AG04449 (cell line): Measurements from ENCODE around the gene SANBR.
A peak's percentile ranks its signal among the peaks of the same experiment; 100 is the strongest.
"Not testable (repeated sequence)": the region's sequence is repeated elsewhere in the genome, so short reads cannot be mapped to it uniquely, and the experiment has no call there.

Experiments
- CTCF ChIA-PET: fragments of 350-600 bp; formaldehyde crosslinking; extraction: SDS; loops from one replicate; lab custom pipeline; 2021; ENCODE audit warnings: antibody characterized with exemption; lab: Yijun Ruan, JAX
- POLR2A ChIA-PET: fragments of 400-600, 350-600 bp; formaldehyde crosslinking; extraction: SDS; loops from one replicate; lab custom pipeline; 2020; ENCODE audit warnings: antibody characterized with exemption, inconsistent platforms; lab: Yijun Ruan, JAX
- DNase-seq: peaks from one replicate; pipeline ENCODE4 v3.0.0-alpha.2; 2010; ENCODE audit warnings: low read depth, low spot score
- H3K4me3 ChIP-seq: 2 replicates; pipeline ENCODE4 v1.5.1; 2011; ENCODE audit warnings: low read depth, mild to moderate bottlenecking, control low read depth, low read length
- CTCF ChIP-seq: IDR thresholded peaks from one replicate; pipeline ENCODE4 v1.5.1; 2011; ENCODE audit warnings: mild to moderate bottlenecking, moderate library complexity, low read length, control low read depth, inconsistent platforms; ENCODE audit not compliant: insufficient read depth; ENCODE audit errors: missing control alignments

The SANBR gene

GRCh38 chr2:61018318-61018755 lies 47.3 kb upstream of the SANBR start:
- no peak for TF ChIP-seq CTCF
- H3K4me3 ChIP-seq = peak overlapping the region; percentile 95
- no peak for DNase-seq
- ChIA-PET POLR2A (interaction anchor here (0.6 kb wide), 1 partner anchor 518 kb away, joined by 3 read pairs; no protein-coding TSS in a partner anchor), CTCF (no interaction called here)

GRCh38 chr2:61018798-61019197 lies 46.9 kb upstream of the SANBR start:
- peak overlapping the region; percentile 95 for H3K4me3 ChIP-seq
- no peak for DNase-seq
- ChIA-PET CTCF (no interaction called here), POLR2A (no interaction called here)
- TF ChIP-seq CTCF = no peak

GRCh38 chr2:61021228-61021660 lies 44.4 kb upstream of the SANBR start:
- TF ChIP-seq CTCF = no peak
- no peak for DNase-seq
- ChIA-PET POLR2A (no interaction called here), CTCF (no interaction called here)
- no peak overlapping the region for H3K4me3 ChIP-seq

GRCh38 chr2:61023670-61024069 lies 42.0 kb upstream of the SANBR start:
- POLR2A ChIA-PET = no interaction called here
- TF ChIP-seq CTCF = no peak
- no peak overlapping the region for H3K4me3 ChIP-seq
- no peak for DNase-seq
- CTCF ChIA-PET = no interaction called here

- CTCF ChIA-PET = no interaction called here
- POLR2A ChIA-PET = no interaction called here
- no peak for DNase-seq
- no peak for TF ChIP-seq CTCF
- no peak overlapping the region for H3K4me3 ChIP-seq
Observed at GRCh38 chr2:61029533-61029932, 36.1 kb upstream of the SANBR start.

GRCh38 chr2:61034592-61034991 lies 31.1 kb upstream of the SANBR start:
- H3K4me3 ChIP-seq, POLR2A ChIA-PET, DNase-seq: not testable (repeated sequence)
- CTCF ChIA-PET = interaction anchor here (1.5 kb wide), 1 partner anchor 11 kb away, joined by 3 read pairs; no protein-coding TSS in a partner anchor

GRCh38 chr2:61036643-61037042 lies 29.0 kb upstream of the SANBR start:
- DNase-seq, CTCF ChIA-PET, H3K4me3 ChIP-seq, POLR2A ChIA-PET: not testable (repeated sequence)
